Measurements from ENCODE around the gene HLCS. TPM values are rescaled to one million over a fixed set of nuclear protein-coding genes. Genes with fewer than 3 reads are reported as not detected.
"Not testable (repeated sequence)": the region's sequence is repeated elsewhere in the genome, so short reads cannot be mapped to it uniquely, and the experiment has no call there.

HLCS gene
- total RNA-seq, 1 donor: 59.7 TPM

GRCh38 chr21:36820176-36821031, 146.1 kb downstream of the HLCS start:
- Histone ChIP-seq H2AFZ (ENCODE audit: low read length) (no peak overlapping the region), H3K27ac (ENCODE audit: low read depth, low read length) (no peak overlapping the region), H4K20me1 (ENCODE audit: insufficient read depth, low read length) (peaks cover 10% of the 10 kb centered on the region), H3K4me3 (ENCODE audit: insufficient read depth, low read length) (no peak overlapping the region), H3K27me3 (ENCODE audit: insufficient read depth, low read length) (no peaks in the 10 kb centered on the region), H3K9me3 (ENCODE audit: low read depth, low read length) (no peaks in the 10 kb centered on the region), H3K36me3 (ENCODE audit: insufficient read depth, low read length) (no peaks in the 10 kb centered on the region), H3K79me2 (ENCODE audit: insufficient read depth, low read length) (no peaks in the 10 kb centered on the region), H3K4me2 (ENCODE audit: insufficient read depth, low read length) (no peak overlapping the region), H3K4me1 (ENCODE audit: insufficient read depth, low read length) (no peaks in the 10 kb centered on the region)
- TF ChIP-seq, protein P1, sequence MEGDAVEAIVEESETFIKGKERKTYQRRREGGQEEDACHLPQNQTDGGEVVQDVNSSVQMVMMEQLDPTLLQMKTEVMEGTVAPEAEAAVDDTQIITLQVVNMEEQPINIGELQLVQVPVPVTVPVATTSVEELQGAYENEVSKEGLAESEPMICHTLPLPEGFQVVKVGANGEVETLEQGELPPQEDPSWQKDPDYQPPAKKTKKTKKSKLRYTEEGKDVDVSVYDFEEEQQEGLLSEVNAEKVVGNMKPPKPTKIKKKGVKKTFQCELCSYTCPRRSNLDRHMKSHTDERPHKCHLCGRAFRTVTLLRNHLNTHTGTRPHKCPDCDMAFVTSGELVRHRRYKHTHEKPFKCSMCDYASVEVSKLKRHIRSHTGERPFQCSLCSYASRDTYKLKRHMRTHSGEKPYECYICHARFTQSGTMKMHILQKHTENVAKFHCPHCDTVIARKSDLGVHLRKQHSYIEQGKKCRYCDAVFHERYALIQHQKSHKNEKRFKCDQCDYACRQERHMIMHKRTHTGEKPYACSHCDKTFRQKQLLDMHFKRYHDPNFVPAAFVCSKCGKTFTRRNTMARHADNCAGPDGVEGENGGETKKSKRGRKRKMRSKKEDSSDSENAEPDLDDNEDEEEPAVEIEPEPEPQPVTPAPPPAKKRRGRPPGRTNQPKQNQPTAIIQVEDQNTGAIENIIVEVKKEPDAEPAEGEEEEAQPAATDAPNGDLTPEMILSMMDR (IDR thresholded peaks at IDR 0.05; ENCODE audit: extremely low read depth, low read depth, low read length): no peak
- DNase-seq (ENCODE audit: insufficient read length, low spot score, missing footprints): peak; percentile 49

- Histone ChIP-seq H3K4me2 (ENCODE audit: insufficient read depth, low read length) (no peak overlapping the region), H3K4me1 (ENCODE audit: insufficient read depth, low read length) (no peaks in the 10 kb centered on the region), H3K27ac (ENCODE audit: low read depth, low read length) (no peak overlapping the region), H4K20me1 (ENCODE audit: insufficient read depth, low read length) (peaks cover 10% of the 10 kb centered on the region), H2AFZ (ENCODE audit: low read length) (no peak overlapping the region), H3K79me2 (ENCODE audit: insufficient read depth, low read length) (no peaks in the 10 kb centered on the region), H3K9me3 (ENCODE audit: low read depth, low read length) (no peaks in the 10 kb centered on the region), H3K27me3 (ENCODE audit: insufficient read depth, low read length) (no peaks in the 10 kb centered on the region), H3K4me3 (ENCODE audit: insufficient read depth, low read length) (no peak overlapping the region), H3K36me3 (ENCODE audit: insufficient read depth, low read length) (no peaks in the 10 kb centered on the region)
- TF ChIP-seq, protein P1 (IDR thresholded peaks at IDR 0.05; ENCODE audit: extremely low read depth, low read depth, low read length): no peak
- no peak for DNase-seq (ENCODE audit: insufficient read length, low spot score, missing footprints)
These were observed 148.6 kb downstream of the HLCS start for GRCh38 chr21:36817732-36818450.

- Histone ChIP-seq H3K27ac (ENCODE audit: low read depth, low read length) (no peak overlapping the region), H3K27me3 (ENCODE audit: insufficient read depth, low read length) (no peaks in the 10 kb centered on the region), H2AFZ (ENCODE audit: low read length) (no peak overlapping the region), H3K9me3 (ENCODE audit: low read depth, low read length) (no peaks in the 10 kb centered on the region), H3K4me2 (ENCODE audit: insufficient read depth, low read length) (no peak overlapping the region), H3K4me1 (ENCODE audit: insufficient read depth, low read length) (no peaks in the 10 kb centered on the region), H3K79me2 (ENCODE audit: insufficient read depth, low read length) (no peaks in the 10 kb centered on the region), H3K36me3 (ENCODE audit: insufficient read depth, low read length) (no peaks in the 10 kb centered on the region), H4K20me1 (ENCODE audit: insufficient read depth, low read length) (peaks cover 10% of the 10 kb centered on the region), H3K4me3 (ENCODE audit: insufficient read depth, low read length) (no peak overlapping the region)
- DNase-seq (ENCODE audit: insufficient read length, low spot score, missing footprints): no peak
- TF ChIP-seq, protein P1 (IDR thresholded peaks at IDR 0.05; ENCODE audit: extremely low read depth, low read depth, low read length): no peak
These were observed 149.8 kb downstream of the HLCS start for GRCh38 chr21:36816561-36817130.

DNA sequence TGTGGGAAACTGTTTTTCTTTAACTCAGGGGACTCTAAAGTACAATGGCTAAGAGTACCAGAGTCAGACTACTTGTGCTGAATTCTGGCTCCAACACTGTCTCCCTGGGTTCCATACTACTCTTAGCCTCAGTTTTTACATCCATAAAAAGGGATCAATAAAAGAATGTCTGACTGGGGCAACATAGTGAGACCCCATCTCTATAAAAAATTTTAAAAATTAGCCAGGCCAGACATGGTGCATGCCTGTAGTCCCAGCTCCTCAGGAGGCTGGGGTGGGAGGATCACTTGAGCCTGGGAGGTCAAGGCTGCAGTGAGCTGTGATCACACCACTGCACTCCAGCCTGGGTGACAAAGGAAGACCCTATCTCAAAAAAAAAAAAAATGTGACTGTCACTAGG, 150.4 kb downstream of the HLCS start:
- H2AFZ ChIP-seq (ENCODE audit: low read length); H3K36me3 ChIP-seq (ENCODE audit: insufficient read depth, low read length); H4K20me1 ChIP-seq (ENCODE audit: insufficient read depth, low read length); DNase-seq (ENCODE audit: insufficient read length, low spot score, missing footprints); H3K9me3 ChIP-seq (ENCODE audit: low read depth, low read length); H3K79me2 ChIP-seq (ENCODE audit: insufficient read depth, low read length); H3K27ac ChIP-seq (ENCODE audit: low read depth, low read length); H3K4me3 ChIP-seq (ENCODE audit: insufficient read depth, low read length); H3K4me2 ChIP-seq (ENCODE audit: insufficient read depth, low read length); H3K27me3 ChIP-seq (ENCODE audit: insufficient read depth, low read length); H3K4me1 ChIP-seq (ENCODE audit: insufficient read depth, low read length): not testable (repeated sequence)

Data from osteoblast (primary cell).